Superior temporal gyrus (tissue), 1 donor: ENCODE data around the gene ABCC4.

Experiments used
- DNase-seq: peaks from one replicate; pipeline ENCODE4 v3.0.0-alpha.2; 2016; ENCODE audit errors: extremely low spot score

Gene ABCC4

DNA sequence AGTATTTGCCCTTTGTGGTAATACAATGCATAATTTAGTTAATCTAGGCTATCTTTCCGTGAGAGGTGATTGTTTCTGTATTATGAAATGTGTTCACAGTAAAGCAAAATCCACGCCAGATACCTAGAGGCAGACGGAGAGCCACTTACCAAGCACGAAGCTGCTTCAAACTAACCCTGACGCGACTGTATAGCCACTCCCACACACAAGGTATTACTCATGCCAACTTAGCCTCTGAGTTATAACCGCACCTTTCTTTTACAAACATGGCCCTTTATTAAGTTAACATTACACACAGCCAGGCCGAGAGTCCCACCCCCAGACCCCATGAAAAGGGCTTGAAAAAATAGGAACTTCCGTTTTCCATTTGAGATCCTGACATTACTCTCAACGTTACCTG is 185.7 kb downstream of the ABCC4 start:
- DNase-seq: no peak

- DNase-seq: no peak
These were observed 187.7 kb downstream of the ABCC4 start for GRCh38 chr13:95113601-95114000.

DNA sequence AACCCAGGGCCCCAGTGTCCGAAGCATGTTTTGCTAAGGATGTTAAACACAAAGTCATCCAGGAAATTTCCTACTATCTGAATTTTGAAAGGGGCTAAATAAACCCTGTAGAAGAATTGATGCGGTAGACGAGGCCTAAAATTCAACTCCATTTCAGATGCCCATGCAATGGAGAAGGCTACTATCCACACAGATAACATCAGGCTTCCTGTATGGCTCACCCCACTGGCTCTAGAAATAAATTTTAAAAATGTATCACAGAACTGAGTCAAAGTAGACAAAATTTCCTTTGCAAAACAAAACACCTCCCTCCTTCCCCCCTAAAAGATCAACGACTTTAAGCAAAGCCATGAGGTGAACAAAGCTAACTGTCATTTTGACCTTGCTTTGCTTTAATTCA is 188.4 kb downstream of the ABCC4 start:
- DNase-seq: no peak

DNA sequence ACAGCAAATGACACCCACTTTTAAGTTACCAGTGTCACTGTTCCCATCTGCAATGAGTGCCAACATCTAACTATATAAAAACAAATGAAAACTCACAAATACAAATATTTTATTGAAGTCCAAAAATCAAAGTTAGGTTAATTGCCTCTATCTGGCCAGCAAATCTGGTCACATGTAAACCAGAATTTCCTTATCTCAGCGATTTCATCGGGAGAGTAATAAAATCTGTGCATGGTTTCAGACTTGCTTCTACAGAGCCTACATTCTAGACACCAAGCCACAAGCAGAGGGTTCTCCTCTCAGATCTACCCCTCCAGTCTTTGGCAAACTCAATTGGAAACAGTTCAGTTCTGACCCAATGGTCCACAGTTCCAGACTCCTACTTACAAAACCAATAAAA is 189.6 kb downstream of the ABCC4 start:
- no peak for DNase-seq

DNA sequence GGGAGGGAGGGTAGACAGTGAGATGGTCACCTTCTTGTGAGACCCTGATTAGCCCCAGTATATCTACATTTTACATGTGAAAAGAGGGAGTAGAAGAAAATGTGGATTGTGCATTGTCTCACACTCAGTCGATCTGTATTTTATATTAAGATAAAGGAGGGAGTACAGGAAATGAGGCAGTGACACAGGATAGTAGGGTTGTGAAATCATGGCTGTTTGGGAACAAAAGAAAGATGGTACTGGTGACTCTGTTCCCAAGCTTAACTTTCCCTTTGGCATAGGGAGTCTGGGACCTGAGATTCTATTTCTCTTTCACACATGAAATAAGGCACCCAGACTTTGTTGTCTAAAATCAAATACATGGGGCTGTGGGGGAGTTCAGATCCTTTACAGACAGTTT is 194.7 kb downstream of the ABCC4 start:
- no peak for DNase-seq

GRCh38 chr13:95100525-95101433 is 200.5 kb downstream of the ABCC4 start:
- no peak for DNase-seq

DNA sequence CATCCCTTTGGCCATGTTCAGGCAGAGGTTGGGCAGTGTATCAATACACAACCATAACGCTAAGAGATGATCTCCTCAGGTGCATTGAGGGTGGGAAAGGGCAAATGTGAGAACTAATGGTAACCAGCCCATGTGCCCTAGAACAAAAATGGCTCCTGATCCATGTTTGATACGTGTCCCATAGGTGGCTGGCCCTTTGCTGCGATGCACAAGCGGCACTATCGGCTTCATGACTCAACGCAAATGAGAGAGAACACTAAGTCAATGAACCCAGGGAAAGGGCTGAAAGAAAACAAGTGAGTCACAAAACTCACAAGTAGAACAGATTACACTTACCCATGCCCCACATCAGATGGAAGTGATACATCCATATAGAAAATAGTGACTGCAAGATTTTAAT is 201.7 kb downstream of the ABCC4 start:
- no peak for DNase-seq

DNA sequence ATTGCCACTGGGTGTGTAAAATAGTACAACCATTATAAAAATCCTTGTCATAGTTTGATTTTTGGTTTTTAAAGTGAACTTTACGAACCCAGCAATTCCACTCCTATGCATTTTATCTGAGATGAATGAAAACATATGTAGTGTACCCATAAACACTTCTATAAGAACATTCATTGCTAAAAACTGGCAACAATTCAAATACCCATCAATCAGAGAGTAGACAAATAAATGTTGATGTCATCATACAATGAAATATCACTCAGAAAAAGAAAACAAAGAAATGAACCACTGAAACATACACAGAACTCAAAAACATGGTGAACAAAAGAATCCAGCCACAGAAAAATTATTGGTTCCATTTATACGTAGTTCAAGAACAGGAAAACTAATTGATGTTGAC is 202.3 kb downstream of the ABCC4 start:
- no peak for DNase-seq

GRCh38 chr13:95091755-95092154 is 209.5 kb downstream of the ABCC4 start:
- no peak for DNase-seq

- no peak for DNase-seq
These were observed 213.4 kb downstream of the ABCC4 start for GRCh38 chr13:95087746-95088305.

GRCh38 chr13:95086761-95087160 is 214.5 kb downstream of the ABCC4 start:
- no peak for DNase-seq

- no peak for DNase-seq
These were observed 217.5 kb downstream of the ABCC4 start for GRCh38 chr13:95083758-95084157.

DNA sequence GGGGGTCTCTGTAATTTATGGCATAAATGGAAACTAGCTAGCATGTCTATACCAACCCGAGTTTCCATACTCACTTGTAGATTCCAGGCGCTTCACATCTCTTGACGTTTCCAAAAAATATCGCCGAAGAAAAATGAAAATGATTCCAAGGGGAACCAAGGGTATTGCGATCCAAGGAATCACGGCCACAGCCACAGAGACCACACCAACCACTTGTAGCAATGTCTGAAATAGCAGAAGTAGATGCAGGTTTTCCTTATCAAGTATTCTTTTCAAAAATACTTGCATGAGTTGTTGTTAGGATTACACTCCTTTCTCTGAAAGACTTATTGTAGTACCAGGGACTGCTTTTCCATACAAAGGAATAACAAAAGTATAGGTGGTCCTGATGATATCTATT is 218.2 kb downstream of the ABCC4 start:
- DNase-seq: no peak

DNA sequence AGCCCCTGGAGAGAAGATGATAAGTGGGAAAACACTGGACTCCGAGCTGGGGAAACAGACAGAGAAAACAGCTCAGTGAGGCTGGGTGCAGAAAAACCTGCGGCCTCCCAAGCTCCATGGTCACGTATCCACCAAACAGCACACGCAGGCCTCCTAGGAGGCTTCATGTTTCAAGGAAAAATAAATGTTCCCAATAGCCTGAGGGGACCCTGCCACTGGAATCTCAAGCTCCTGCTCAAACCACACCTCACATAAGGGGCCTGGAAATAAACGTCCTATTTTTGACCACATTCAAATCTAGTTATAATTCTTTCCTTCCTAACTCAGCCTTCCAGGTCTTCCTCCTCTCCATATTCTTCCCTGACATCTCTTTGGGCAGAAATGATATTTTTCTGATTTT is 225.7 kb downstream of the ABCC4 start:
- DNase-seq: no peak

- DNase-seq: no peak
These were observed 226.4 kb downstream of the ABCC4 start for GRCh38 chr13:95074820-95075219.

- DNase-seq: no peak
These were observed 227.4 kb downstream of the ABCC4 start for GRCh38 chr13:95073747-95074311.

DNA sequence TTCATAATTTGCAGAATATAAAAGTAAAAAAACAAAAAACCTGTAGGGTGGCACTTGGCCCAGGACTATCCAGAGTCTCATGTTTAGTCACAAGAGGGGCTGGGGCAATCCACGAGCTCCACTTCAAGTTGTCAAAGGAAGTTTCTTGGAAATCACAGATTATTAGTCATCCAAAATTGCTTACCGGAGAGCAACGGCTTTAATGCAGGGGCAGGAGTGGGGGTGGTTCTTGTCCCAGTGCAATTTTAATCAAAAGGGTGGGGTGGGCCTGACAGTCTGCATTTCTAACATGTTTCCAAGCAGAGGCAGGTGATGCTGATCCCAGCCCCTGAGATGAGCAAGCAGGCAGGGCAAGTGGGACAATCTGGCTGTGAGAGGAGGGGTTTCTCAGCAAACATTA is 233.9 kb downstream of the ABCC4 start:
- DNase-seq: no peak

GRCh38 chr13:95060014-95060519 is 241.2 kb downstream of the ABCC4 start:
- no peak for DNase-seq

- no peak for DNase-seq
These were observed 241.9 kb downstream of the ABCC4 start for GRCh38 chr13:95059306-95059705.

DNA sequence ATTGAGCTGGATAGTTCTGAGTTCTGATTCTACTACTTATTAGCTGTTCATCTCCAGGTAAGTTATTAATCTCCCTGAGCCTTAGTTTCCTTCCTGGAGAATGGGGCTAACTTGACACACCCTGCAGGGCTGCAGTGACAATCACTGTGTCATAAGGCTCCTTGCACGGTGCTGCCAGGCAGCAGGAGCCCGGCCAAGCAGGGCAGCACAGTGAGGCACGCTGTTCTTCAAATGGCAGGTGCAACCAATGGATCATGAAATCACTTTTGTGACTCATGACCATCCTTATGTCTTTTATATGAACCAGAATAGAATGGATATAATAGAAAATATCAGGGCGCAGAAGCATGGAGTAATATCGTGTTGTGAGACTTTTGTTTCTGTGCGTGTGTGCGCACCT is 242.6 kb downstream of the ABCC4 start:
- no peak for DNase-seq

GRCh38 chr13:95056266-95056665 is 245.0 kb downstream of the ABCC4 start:
- no peak for DNase-seq

GRCh38 chr13:95050800-95051615 is 250.2 kb downstream of the ABCC4 start:
- DNase-seq: no peak
